Endothelial cell of umbilical vein (primary cell): ENCODE results near the gene CCNG1. TPM values are rescaled to one million over a fixed set of nuclear protein-coding genes. Genes with fewer than 3 reads are reported as not detected.
"Not testable (repeated sequence)": the region's sequence is repeated elsewhere in the genome, so short reads cannot be mapped to it uniquely, and the experiment has no call there.

Source experiments
- BruUV-seq: library from RNA; stranded (reverse); fragments of 400-500 nt; replicated peaks from 2 replicates; lab custom pipeline; 2021; lab: Mats Ljungman, UMichigan
- CTCF ChIA-PET: fragments of 300-600, 350-600 bp; sonication (Branson Sonifier 250); formaldehyde crosslinking; loops from one replicate; lab custom pipeline; 2021; ENCODE audit warnings: antibody characterized with exemption, inconsistent platforms; lab: Charles Lee
- POLR2A ChIA-PET: fragments of 300-600, 350-600 bp; sonication (Branson Sonifier 250); formaldehyde crosslinking; loops from one replicate; lab custom pipeline; 2021; ENCODE audit warnings: antibody characterized with exemption, inconsistent platforms; lab: Charles Lee
- DNase-seq: peaks from one replicate; pipeline ENCODE4 v3.0.0-alpha.2; 2011; ENCODE audit warnings: low read depth, low spot score
- FAIRE-seq: peaks from 2 replicates; lab custom pipeline; 2011; peaks lifted over from hg19 to GRCh38; lab: Jason Lieb, UNC
- H2AFZ ChIP-seq: 2 replicates; pipeline ENCODE4 v1.6.0; 2012; ENCODE audit warnings: low read depth, low read length, control low read depth, inconsistent platforms
- H3K27ac ChIP-seq: 2 replicates; pipeline ENCODE4 v1.5.1; 2011; ENCODE audit warnings: low read depth, mild to moderate bottlenecking, control low read depth, low read length, moderate library complexity; ENCODE audit not compliant: insufficient read depth
- H3K27me3 ChIP-seq, 2 experiments: 2 replicates each; pipeline versions ENCODE4 v1.6.0 to v1.6.1; 2011; ENCODE audit warnings: low read length in 2 of 2, mixed read lengths in 1 of 2; ENCODE audit not compliant: control insufficient read depth in 2 of 2, insufficient read depth in 2 of 2
- H3K36me3 ChIP-seq, 2 experiments: 2 replicates in 1 of 2; 3 replicates in 1 of 2; pipeline ENCODE4 v1.5.1; 2011; ENCODE audit warnings: low read length in 2 of 2, mild to moderate bottlenecking in 1 of 2, moderate library complexity in 1 of 2; ENCODE audit not compliant: control insufficient read depth in 2 of 2, insufficient read depth in 2 of 2; ENCODE audit errors: extremely low read depth in 1 of 2
- H3K4me1 ChIP-seq: 3 replicates; pipeline ENCODE4 v1.5.1; 2011; ENCODE audit warnings: mild to moderate bottlenecking, low read length; ENCODE audit not compliant: control insufficient read depth, insufficient read depth; ENCODE audit errors: extremely low read depth
- H3K4me2 ChIP-seq: 2 replicates; pipeline ENCODE4 v1.6.1; 2011; ENCODE audit warnings: low read length, control low read depth, mixed read lengths; ENCODE audit not compliant: insufficient read depth
- H3K4me3 ChIP-seq, 3 experiments: fragments of 200-600 bp in 1 of 3; sonication (generic), shearing (Covaris generic) in 1 of 3; replicated peaks in 1 of 3; 2 replicates each; pipeline ENCODE4 v1.5.1; 2011 to 2016; ENCODE audit warnings: control low read depth in 3 of 3, low read length in 3 of 3, mild to moderate bottlenecking in 2 of 3, inconsistent platforms in 1 of 3, low read depth in 1 of 3, moderate library complexity in 1 of 3; ENCODE audit not compliant: insufficient read depth in 1 of 3
- H3K79me2 ChIP-seq: 2 replicates; pipeline ENCODE4 v1.6.0; 2012; ENCODE audit warnings: low read length, inconsistent platforms; ENCODE audit not compliant: control insufficient read depth, insufficient read depth
- H3K9ac ChIP-seq: replicated peaks from 2 replicates; pipeline ENCODE3; 2011; ENCODE audit warnings: low read length, control low read depth; ENCODE audit not compliant: insufficient read depth; ENCODE audit errors: extremely low read depth
- H3K9me1 ChIP-seq: replicated peaks from 3 replicates; pipeline ENCODE4 v1.6.0; 2011; ENCODE audit warnings: mild to moderate bottlenecking, low read length; ENCODE audit not compliant: control insufficient read depth, insufficient read depth; ENCODE audit errors: extremely low read depth
- H3K9me3 ChIP-seq: replicated peaks from 2 replicates; pipeline ENCODE4 v1.5.1; 2012; ENCODE audit warnings: low read length, inconsistent platforms; ENCODE audit not compliant: control insufficient read depth, insufficient read depth
- H4K20me1 ChIP-seq: replicated peaks from 2 replicates; pipeline ENCODE3; 2011; ENCODE audit warnings: mild to moderate bottlenecking, low read length; ENCODE audit not compliant: control insufficient read depth, insufficient read depth; ENCODE audit errors: extremely low read depth
- CTCF ChIP-seq, 2 donors: IDR thresholded peaks; 1 replicate in 1 of 2; 2 replicates in 1 of 2; pipeline ENCODE4 v1.5.1; 2011; ENCODE audit warnings: low read length in 2 of 2, mild to moderate bottlenecking in 2 of 2, moderate library complexity in 2 of 2, control low read depth in 1 of 2, inconsistent platforms in 1 of 2, low read depth in 1 of 2; ENCODE audit not compliant: insufficient read depth in 1 of 2; ENCODE audit errors: extremely low read depth in 1 of 2
- POLR2A ChIP-seq: IDR thresholded peaks from 2 replicates; pipeline ENCODE4 v1.6.1; 2012; ENCODE audit warnings: low read depth, mild to moderate bottlenecking, control low read depth, low read length
- POLR2AphosphoS5 ChIP-seq: IDR thresholded peaks from 2 replicates; pipeline ENCODE4 v1.6.1; 2012; ENCODE audit warnings: low read depth, mild to moderate bottlenecking, control low read depth, low read length, moderate library complexity; ENCODE audit not compliant: insufficient read depth
- dilution Hi-C: fragments of 300-500 bp; cut with MboI; formaldehyde crosslinking; loops from one replicate; pipeline ENCODE4 v1.15.0; 2019; ENCODE audit warnings: low sequenced_read_pairs; ENCODE audit not compliant: extremely low pct_ligation_motif_present
- intact Hi-C: fragments of 100-400 bp; cut with micrococcal nuclease; formaldehyde crosslinking; loops from one replicate; pipeline ENCODE4 v1.10.0; 2022
- polyA plus RNA-seq, 4 experiments: library from polyadenylated mRNA; depleted of rRNA in 3 of 4; stranded (reverse) in 3 of 4; unstranded in 1 of 4; fragments of >200 nt; gene quantifications; 2 replicates each; pipeline versions ENCODE4 v1.2.1 to v1.2.3, GENCODE V29; 2011 to 2012; ENCODE audit warnings: missing spikeins in 1 of 4
- total RNA-seq: library from RNA; stranded (reverse); gene quantifications from 2 replicates; pipeline ENCODE4 v1.2.3, GENCODE V29; 2021

Gene CCNG1
- total and polyA plus RNA-seq, 2 donors (not counting 3 experiments of a cell fraction or from before 2014, with no cell fraction given): 47.2 to 186 TPM

DNA sequence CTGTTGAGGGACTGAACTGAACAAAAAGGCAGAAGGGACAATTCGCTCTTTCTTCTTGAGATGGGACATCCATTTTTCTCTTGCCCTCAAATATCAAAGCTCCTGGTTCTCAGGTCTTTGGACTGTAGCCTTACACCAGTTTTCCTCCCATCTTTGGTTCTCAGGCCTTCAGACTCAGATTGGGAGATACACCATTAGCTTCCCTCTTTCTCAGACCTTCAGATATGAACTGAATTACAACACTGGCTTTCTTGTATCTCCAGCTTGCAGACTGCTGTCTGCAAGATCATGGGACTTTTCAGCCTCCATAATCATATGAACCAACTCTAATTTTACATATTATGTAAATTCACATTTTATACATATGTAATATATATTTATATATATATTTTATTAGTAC lies 12.6 kb upstream of the CCNG1 start:
- dilution Hi-C loops: no loop called here
- ChIA-PET POLR2A (no interaction called here), CTCF (interaction anchor here (0.5 to 4.1 kb wide), 2 partner anchors 16 to 779 kb away, joined by 4 to 14 read pairs; no protein-coding TSS in a partner anchor)
- no peaks in the 10 kb centered on the region for H3K9me3 ChIP-seq
- H3K36me3 ChIP-seq: no peaks in the 10 kb centered on the region
- H3K9me1 ChIP-seq: no peaks in the 10 kb centered on the region
- no peak for FAIRE-seq
- no peak overlapping the region for H3K27ac ChIP-seq
- H3K4me2 ChIP-seq: no peak overlapping the region
- H3K9ac ChIP-seq: no peak overlapping the region
- no peaks in the 10 kb centered on the region for H3K27me3 ChIP-seq
- DNase-seq: no peak
- no peaks in the 10 kb centered on the region for H4K20me1 ChIP-seq
- H3K79me2 ChIP-seq: no peaks in the 10 kb centered on the region
- BruUV-seq: no TSS peak
- intact Hi-C loops: no loop called here
- TF ChIP-seq POLR2A (no peak), CTCF (IDR thresholded peaks at IDR 0.05; ENCODE audit: extremely low read depth in 1 of 2, insufficient read depth in 1 of 2, low read depth in 1 of 2, low read length in 2 of 2) (no peak), POLR2AphosphoS5 (no peak)
- H3K4me3 ChIP-seq: no peak overlapping the region
- no peaks in the 10 kb centered on the region for H3K4me1 ChIP-seq
- H2AFZ ChIP-seq: no peak overlapping the region

DNA sequence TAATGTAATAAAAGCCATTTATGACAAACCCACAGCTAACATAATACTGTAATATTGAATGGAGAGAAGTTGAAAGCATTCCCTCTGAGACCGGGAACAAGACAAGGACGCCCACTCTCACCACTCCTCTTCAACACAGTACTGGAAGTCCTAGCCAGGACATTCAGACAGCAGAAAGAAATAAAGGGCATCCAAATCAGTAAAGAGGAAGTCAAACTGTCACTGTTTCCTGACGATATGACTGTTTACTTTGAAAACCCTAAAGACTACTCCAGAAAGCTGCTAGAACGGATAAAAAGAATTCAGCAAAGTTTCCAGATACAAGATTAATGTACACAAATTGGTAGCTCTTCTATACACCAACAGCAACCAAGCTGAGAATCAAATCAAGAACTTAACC lies 11.3 kb upstream of the CCNG1 start:
- H3K27me3 ChIP-seq, H3K9ac ChIP-seq, H3K4me1 ChIP-seq, H3K4me3 ChIP-seq, H4K20me1 ChIP-seq, CTCF ChIA-PET, H3K4me2 ChIP-seq, dilution Hi-C loops, H3K27ac ChIP-seq, H3K9me1 ChIP-seq, H3K36me3 ChIP-seq, POLR2A ChIA-PET, BruUV-seq, H3K79me2 ChIP-seq, FAIRE-seq, intact Hi-C loops, H2AFZ ChIP-seq, H3K9me3 ChIP-seq: not testable (repeated sequence)
- peak; percentile 20 for DNase-seq
